Measurements from ENCODE around the gene CPNE7.

CPNE7 gene

GRCh38 chr16:89575247-89576152 lies at the start of gene CPNE7:
Gene CPNE7 (plus strand): TSS chr16:89575758. CDS start chr16:89575898, 140 bp downstream.
- no peak for TF ChIP-seq GATA3 (IDR thresholded peaks at IDR 0.05; ENCODE audit: low read depth, low read length)
- no peak for TF ChIP-seq GATA2 (IDR thresholded peaks at IDR 0.05; ENCODE audit: low read depth, low read length)

- TF ChIP-seq GATA3 (IDR thresholded peaks at IDR 0.05; ENCODE audit: low read depth, low read length) (no peak), GATA2 (IDR thresholded peaks at IDR 0.05; ENCODE audit: low read depth, low read length) (no peak)
Observed at GRCh38 chr16:89529097-89529496, 46.5 kb upstream of the CPNE7 start.

DNA sequence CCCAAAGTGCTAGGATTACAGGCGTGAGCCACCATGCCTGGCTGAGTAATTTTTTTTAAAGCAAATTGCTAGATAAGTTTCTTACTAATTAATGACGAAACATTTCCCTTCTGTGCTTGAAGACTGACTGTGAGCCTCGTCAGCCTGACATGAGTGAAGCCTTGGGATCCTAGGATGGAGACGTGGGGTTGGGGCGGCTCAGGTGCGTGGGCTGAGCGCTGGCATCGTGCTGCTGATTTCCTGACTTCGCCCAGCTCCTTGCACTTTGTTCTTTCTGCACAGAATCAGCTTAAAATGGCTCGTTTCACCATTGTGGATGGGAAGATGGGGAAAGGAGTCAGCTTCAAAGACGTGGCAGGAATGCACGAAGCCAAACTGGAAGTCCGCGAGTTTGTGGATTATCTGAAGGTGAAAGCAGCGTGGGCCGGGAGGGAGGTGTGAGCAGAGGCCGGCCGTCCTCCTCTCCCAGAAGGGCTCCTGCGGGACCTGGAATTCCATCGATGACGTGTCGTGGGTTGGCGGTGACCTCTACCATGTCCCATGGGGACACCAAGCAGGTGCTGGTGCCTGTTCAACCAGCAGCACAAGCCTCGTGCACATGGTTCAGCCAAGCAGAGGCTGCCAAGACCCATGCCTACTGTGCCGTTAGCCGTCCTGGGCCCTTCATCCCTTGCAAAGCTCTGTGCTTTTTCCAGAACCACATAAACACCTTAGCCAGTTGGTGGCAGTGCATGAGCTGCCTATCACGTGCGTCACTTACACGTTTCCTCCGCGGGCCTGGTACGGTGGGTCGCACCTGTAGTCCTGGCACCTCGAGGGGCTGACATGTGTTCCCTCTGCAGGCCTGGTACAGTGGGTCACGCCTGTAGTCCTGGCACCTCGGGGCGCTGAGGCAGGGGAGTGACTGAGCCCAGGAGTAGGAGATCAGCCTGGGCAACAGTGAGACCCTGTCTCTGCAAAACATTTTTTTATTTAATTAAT lies 44.9 kb upstream of the CPNE7 start:
- TF ChIP-seq GATA2 (IDR thresholded peaks at IDR 0.05; ENCODE audit: low read depth, low read length) (no peak), GATA3 (IDR thresholded peaks at IDR 0.05; ENCODE audit: low read depth, low read length) (no peak)

GRCh38 chr16:89531821-89532526 lies 43.6 kb upstream of the CPNE7 start:
- TF ChIP-seq GATA3 (IDR thresholded peaks at IDR 0.05; ENCODE audit: low read depth, low read length): no peak
- TF ChIP-seq GATA2 (IDR thresholded peaks at IDR 0.05; ENCODE audit: low read depth, low read length): no peak

GRCh38 chr16:89534252-89534756 lies 41.3 kb upstream of the CPNE7 start:
- TF ChIP-seq GATA3 (IDR thresholded peaks at IDR 0.05; ENCODE audit: low read depth, low read length): no peak
- TF ChIP-seq GATA2 (IDR thresholded peaks at IDR 0.05; ENCODE audit: low read depth, low read length): no peak

DNA sequence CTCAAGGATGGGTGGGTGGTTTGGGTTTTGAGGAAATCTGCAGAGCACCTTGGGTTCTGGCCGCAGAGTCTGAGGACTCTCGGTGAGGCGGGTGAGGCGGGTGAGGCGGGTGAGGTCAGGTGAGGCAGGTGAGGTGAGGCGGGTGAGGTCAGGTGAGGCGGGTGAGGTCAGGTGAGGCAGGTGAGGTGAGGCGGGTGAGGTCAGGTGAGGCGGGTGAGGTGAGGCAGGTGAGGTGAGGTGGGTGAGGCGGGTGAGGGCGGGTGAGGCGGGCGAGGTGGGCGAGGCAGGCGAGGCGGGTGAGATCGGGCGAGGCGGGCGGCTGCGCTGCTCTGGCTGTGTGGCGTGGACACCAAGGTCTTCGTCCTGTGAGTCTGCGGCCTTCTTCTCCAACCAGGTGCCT lies 39.2 kb upstream of the CPNE7 start:
- TF ChIP-seq GATA2 (IDR thresholded peaks at IDR 0.05; ENCODE audit: low read depth, low read length): no peak
- TF ChIP-seq GATA3 (IDR thresholded peaks at IDR 0.05; ENCODE audit: low read depth, low read length): no peak

DNA sequence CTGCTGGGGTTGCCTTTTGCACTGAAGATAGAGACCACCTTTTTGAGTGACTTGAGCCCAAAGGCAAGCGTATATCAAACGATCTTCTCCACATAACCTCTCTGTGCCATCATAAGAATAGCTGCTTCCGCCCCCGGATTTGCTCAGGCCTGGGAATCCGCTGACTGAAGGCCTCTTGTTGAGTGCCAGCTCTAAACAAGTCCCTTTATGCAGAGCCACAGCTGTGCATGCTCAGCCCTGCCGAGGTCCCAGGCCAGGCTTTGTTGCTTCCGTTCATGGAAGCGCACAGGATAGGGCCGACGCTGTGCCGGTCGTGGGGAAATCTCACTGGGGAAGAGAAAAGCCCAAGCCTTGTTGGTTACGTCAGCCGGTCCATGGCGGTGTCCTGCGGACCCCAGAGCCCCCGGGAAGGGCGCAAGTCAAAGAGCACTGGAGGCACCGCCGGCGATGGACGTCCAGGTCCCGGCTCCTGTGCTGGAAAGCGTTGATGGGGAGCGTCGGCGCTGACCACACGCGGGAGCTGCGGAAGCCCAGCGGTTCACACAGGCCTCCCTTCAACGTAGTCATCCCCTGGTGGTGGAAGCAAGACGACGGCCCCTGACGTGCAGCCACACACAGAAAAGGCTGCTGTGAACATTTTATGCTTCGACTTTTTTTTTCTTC lies 38.5 kb upstream of the CPNE7 start:
- TF ChIP-seq GATA3 (IDR thresholded peaks at IDR 0.05; ENCODE audit: low read depth, low read length): no peak
- no peak for TF ChIP-seq GATA2 (IDR thresholded peaks at IDR 0.05; ENCODE audit: low read depth, low read length)

GRCh38 chr16:89537549-89537925 lies 38.0 kb upstream of the CPNE7 start:
- TF ChIP-seq GATA2 (IDR thresholded peaks at IDR 0.05; ENCODE audit: low read depth, low read length): no peak
- no peak for TF ChIP-seq GATA3 (IDR thresholded peaks at IDR 0.05; ENCODE audit: low read depth, low read length)

GRCh38 chr16:89538286-89538685 lies 37.3 kb upstream of the CPNE7 start:
- TF ChIP-seq GATA2 (IDR thresholded peaks at IDR 0.05; ENCODE audit: low read depth, low read length): no peak
- no peak for TF ChIP-seq GATA3 (IDR thresholded peaks at IDR 0.05; ENCODE audit: low read depth, low read length)

DNA sequence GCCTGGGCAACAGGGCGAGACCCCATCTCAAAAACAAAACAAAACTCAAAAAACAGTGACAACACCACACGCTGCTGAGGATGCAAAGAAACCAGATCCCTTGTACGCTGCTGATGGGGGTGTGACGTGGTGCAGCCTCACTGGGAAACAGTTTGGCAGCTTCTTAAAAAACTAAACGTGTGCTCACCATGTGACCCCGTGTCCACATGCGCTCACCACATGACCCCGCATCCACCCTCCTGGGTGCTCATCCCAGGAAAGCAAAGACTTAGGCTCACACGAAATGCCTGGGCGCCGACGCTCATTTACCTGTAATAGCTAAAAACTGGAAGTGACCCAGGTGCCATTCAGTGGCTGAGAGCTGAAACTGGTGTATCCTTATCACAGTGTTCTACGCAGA lies 35.0 kb upstream of the CPNE7 start:
- TF ChIP-seq GATA2 (IDR thresholded peaks at IDR 0.05; ENCODE audit: low read depth, low read length) (no peak), GATA3 (IDR thresholded peaks at IDR 0.05; ENCODE audit: low read depth, low read length) (no peak)

- TF ChIP-seq GATA3 (IDR thresholded peaks at IDR 0.05; ENCODE audit: low read depth, low read length) (no peak), GATA2 (IDR thresholded peaks at IDR 0.05; ENCODE audit: low read depth, low read length) (no peak)
Observed at GRCh38 chr16:89541792-89542191, 33.8 kb upstream of the CPNE7 start.

- TF ChIP-seq GATA2 (IDR thresholded peaks at IDR 0.05; ENCODE audit: low read depth, low read length) (no peak), GATA3 (IDR thresholded peaks at IDR 0.05; ENCODE audit: low read depth, low read length) (no peak)
Observed at GRCh38 chr16:89544113-89544512, 31.4 kb upstream of the CPNE7 start.

DNA sequence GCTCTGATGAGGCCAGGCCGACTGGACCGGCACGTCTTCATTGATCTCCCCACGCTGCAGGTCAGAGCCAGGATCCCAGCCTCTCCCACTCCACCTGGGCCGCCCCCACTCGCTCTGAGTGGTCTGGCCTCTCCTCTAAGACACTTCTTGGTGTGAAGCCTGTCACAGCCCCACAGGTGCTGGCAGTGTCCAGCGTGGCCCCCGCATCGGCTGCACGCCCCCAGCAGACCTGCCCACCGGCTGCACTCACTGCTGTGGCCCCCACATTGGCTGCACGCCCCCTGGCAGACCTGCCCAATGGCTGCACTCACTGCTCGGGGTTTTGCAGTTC lies 30.9 kb upstream of the CPNE7 start:
- TF ChIP-seq GATA3 (IDR thresholded peaks at IDR 0.05; ENCODE audit: low read depth, low read length) (no peak), GATA2 (IDR thresholded peaks at IDR 0.05; ENCODE audit: low read depth, low read length) (no peak)
